Panc1 (cell line): Measurements from ENCODE around the gene ABCB7. TPM values are rescaled to one million over a fixed set of nuclear protein-coding genes. Genes with fewer than 3 reads are reported as not detected.

Experiments
- ATAC-seq: fragments of 200-7000 bp; cut with Tn5 transposase; 2 replicates; pipeline ENCODE4 v1.9.1; 2020; ENCODE audit warnings: mild to moderate bottlenecking, moderate library complexity
- BruUV-seq: library from RNA; stranded (reverse); fragments of 400-500 nt; replicated peaks from 2 replicates; lab custom pipeline; 2021; lab: Mats Ljungman, UMichigan
- CTCF ChIA-PET: fragments of 300-600 bp; sonication (Branson Sonifier 250); formaldehyde crosslinking; loops from one replicate; lab custom pipeline; 2022; ENCODE audit warnings: antibody characterized with exemption; lab: Charles Lee
- POLR2A ChIA-PET: fragments of 300-600 bp; sonication (Branson Sonifier 250); formaldehyde crosslinking; loops from one replicate; lab custom pipeline; 2022; ENCODE audit warnings: antibody characterized with exemption; lab: Charles Lee
- DNase-seq: peaks from one replicate; pipeline ENCODE4 v3.0.0-alpha.2; 2010; ENCODE audit warnings: low read depth, low spot score
- H3K27ac ChIP-seq: 2 replicates; pipeline ENCODE4 v1.5.1; 2011; ENCODE audit warnings: mild to moderate bottlenecking, low read length, inconsistent platforms
- H3K27me3 ChIP-seq: fragments of 200-500 bp; sonication (Bioruptor generic); 2 replicates; pipeline ENCODE4 v1.6.0; 2014; ENCODE audit warnings: low read length, inconsistent platforms; ENCODE audit not compliant: control insufficient read depth, insufficient read depth
- H3K36me3 ChIP-seq: fragments of 200-500 bp; sonication (Bioruptor generic); 2 replicates; pipeline ENCODE4 v1.5.1; 2014; ENCODE audit warnings: inconsistent platforms, mild to moderate bottlenecking, low read length, moderate library complexity; ENCODE audit not compliant: control insufficient read depth, insufficient read depth
- H3K4me1 ChIP-seq: 2 replicates; pipeline ENCODE4 v1.5.1; 2011; ENCODE audit warnings: inconsistent platforms, mild to moderate bottlenecking, low read length, moderate library complexity; ENCODE audit not compliant: control insufficient read depth, insufficient read depth
- H3K4me3 ChIP-seq, 2 experiments: 2 replicates each; pipeline ENCODE4 v1.5.1; 2011 to 2012; ENCODE audit warnings: low read depth in 2 of 2, low read length in 2 of 2, mild to moderate bottlenecking in 2 of 2, inconsistent platforms in 1 of 2, moderate library complexity in 1 of 2
- H3K9me3 ChIP-seq: fragments of 200-500 bp; sonication (Bioruptor generic); 2 replicates; pipeline ENCODE4 v1.5.1; 2014; ENCODE audit warnings: low read depth, mild to moderate bottlenecking, inconsistent platforms, low read length, moderate library complexity; ENCODE audit not compliant: control insufficient read depth, insufficient read depth
- SIN3A ChIP-seq: IDR thresholded peaks from 2 replicates; pipeline ENCODE4 v1.6.1; 2012; ENCODE audit warnings: low read depth, mild to moderate bottlenecking, low read length, moderate library complexity, borderline replicate concordance; ENCODE audit not compliant: insufficient read depth
- in situ Hi-C: cut with HindIII; loops from 2 replicates; pipeline ENCODE4 v1.10.0; 2016; ENCODE audit warnings: low sequenced_read_pairs, low pct_unique_long_range_greater_than_20kb
- intact Hi-C: fragments of 100-400 bp; cut with micrococcal nuclease; formaldehyde crosslinking; loops from one replicate; pipeline ENCODE4 v1.10.0; 2022; ENCODE audit not compliant: unreplicated experiment
- total RNA-seq: library from RNA; stranded (reverse); gene quantifications from one replicate; pipeline ENCODE4 v1.2.1, GENCODE V29; 2021; ENCODE audit not compliant: unreplicated experiment
- TF ChIP-seq, protein P1 (sequence below): fragments of 450-650 bp; IDR thresholded peaks from 2 replicates; pipeline ENCODE4 v1.5.1; 2017; ENCODE audit warnings: mild to moderate bottlenecking
- TF ChIP-seq, protein P2 (sequence below), 2 experiments: IDR thresholded peaks; 2 replicates each; pipeline ENCODE4 v1.6.1; 2011 to 2012; ENCODE audit warnings: low read depth in 2 of 2, control low read depth in 1 of 2, low read length in 1 of 2, mild to moderate bottlenecking in 1 of 2, moderate library complexity in 1 of 2; ENCODE audit not compliant: insufficient read depth in 1 of 2

Gene ABCB7
- total RNA-seq, 1 experiment from 2014 or later, result 30.7 TPM

DNA sequence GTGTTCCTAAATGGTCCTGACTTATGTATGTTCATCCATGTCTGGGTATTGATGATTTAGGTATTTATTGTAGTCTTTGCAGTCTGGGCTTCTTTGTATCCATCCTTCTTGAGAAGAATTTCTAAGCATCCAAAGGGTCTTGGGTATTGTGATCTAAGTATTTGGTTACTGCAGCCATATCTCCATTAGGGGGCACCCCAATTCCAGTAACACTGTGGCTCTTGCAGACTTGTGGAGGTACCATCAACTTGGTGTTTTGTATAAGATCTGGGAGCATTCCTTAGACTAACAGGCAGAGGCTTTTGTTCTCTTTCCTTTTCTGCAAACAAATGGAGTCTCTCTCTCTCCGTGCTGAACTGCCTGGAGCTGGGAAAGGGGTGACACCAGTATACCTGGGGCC, 117.2 kb downstream of the ABCB7 start:
- no peaks in the 10 kb centered on the region for H3K36me3 ChIP-seq
- ChIA-PET CTCF (no interaction called here), POLR2A (no interaction called here)
- H3K27ac ChIP-seq, result no peak overlapping the region
- DNase-seq (peak; percentile 13), ATAC-seq (no peak)
- in situ Hi-C loops, result no loop called here
- no peak overlapping the region for H3K4me3 ChIP-seq
- no peaks in the 10 kb centered on the region for H3K4me1 ChIP-seq
- H3K27me3 ChIP-seq, result no peaks in the 10 kb centered on the region
- intact Hi-C loops, result no loop called here
- TF ChIP-seq, protein P1, sequence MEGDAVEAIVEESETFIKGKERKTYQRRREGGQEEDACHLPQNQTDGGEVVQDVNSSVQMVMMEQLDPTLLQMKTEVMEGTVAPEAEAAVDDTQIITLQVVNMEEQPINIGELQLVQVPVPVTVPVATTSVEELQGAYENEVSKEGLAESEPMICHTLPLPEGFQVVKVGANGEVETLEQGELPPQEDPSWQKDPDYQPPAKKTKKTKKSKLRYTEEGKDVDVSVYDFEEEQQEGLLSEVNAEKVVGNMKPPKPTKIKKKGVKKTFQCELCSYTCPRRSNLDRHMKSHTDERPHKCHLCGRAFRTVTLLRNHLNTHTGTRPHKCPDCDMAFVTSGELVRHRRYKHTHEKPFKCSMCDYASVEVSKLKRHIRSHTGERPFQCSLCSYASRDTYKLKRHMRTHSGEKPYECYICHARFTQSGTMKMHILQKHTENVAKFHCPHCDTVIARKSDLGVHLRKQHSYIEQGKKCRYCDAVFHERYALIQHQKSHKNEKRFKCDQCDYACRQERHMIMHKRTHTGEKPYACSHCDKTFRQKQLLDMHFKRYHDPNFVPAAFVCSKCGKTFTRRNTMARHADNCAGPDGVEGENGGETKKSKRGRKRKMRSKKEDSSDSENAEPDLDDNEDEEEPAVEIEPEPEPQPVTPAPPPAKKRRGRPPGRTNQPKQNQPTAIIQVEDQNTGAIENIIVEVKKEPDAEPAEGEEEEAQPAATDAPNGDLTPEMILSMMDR, result peak; percentile 42
- no peak for TF ChIP-seq SIN3A
- TF ChIP-seq, protein P2, sequence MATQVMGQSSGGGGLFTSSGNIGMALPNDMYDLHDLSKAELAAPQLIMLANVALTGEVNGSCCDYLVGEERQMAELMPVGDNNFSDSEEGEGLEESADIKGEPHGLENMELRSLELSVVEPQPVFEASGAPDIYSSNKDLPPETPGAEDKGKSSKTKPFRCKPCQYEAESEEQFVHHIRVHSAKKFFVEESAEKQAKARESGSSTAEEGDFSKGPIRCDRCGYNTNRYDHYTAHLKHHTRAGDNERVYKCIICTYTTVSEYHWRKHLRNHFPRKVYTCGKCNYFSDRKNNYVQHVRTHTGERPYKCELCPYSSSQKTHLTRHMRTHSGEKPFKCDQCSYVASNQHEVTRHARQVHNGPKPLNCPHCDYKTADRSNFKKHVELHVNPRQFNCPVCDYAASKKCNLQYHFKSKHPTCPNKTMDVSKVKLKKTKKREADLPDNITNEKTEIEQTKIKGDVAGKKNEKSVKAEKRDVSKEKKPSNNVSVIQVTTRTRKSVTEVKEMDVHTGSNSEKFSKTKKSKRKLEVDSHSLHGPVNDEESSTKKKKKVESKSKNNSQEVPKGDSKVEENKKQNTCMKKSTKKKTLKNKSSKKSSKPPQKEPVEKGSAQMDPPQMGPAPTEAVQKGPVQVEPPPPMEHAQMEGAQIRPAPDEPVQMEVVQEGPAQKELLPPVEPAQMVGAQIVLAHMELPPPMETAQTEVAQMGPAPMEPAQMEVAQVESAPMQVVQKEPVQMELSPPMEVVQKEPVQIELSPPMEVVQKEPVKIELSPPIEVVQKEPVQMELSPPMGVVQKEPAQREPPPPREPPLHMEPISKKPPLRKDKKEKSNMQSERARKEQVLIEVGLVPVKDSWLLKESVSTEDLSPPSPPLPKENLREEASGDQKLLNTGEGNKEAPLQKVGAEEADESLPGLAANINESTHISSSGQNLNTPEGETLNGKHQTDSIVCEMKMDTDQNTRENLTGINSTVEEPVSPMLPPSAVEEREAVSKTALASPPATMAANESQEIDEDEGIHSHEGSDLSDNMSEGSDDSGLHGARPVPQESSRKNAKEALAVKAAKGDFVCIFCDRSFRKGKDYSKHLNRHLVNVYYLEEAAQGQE (IDR thresholded peaks at IDR 0.05; ENCODE audit: insufficient read depth in 1 of 2, low read depth in 2 of 2, low read length in 1 of 2), result no peak
- BruUV-seq, result no TSS peak
- H3K9me3 ChIP-seq, result no peaks in the 10 kb centered on the region

Other genes with a start within 250 kb of the ABCB7 start
- not detected for gene NEXMIF, start 230.8 kb downstream of the ABCB7 start, total RNA-seq
- gene UPRT, start 117.8 kb upstream of the ABCB7 start, total RNA-seq, result 6.8 TPM